HG02943 (cell line): Measurements from ENCODE around the gene WASF1.
A peak's percentile ranks its signal among the peaks of the same experiment; 100 is the strongest.
"Not testable (repeated sequence)": the region's sequence is repeated elsewhere in the genome, so short reads cannot be mapped to it uniquely, and the experiment has no call there.

ENCODE experiments used
- ATAC-seq: cut with Tn5 transposase; IDR thresholded peaks from one replicate; pipeline ENCODE4 v1.9.1; 2021; ENCODE audit warnings: mild to moderate bottlenecking, low read depth, moderate library complexity; ENCODE audit not compliant: unreplicated experiment

The WASF1 gene

GRCh38 chr6:110178626-110179405 lies 654 bp downstream of the WASF1 start:
- peak; percentile 6 for ATAC-seq

GRCh38 chr6:110173506-110174132 lies 5.9 kb downstream of the WASF1 start:
- ATAC-seq = no peak

- no peak for ATAC-seq
These were observed 9.4 kb downstream of the WASF1 start for GRCh38 chr6:110170081-110170480.

GRCh38 chr6:110158479-110158878 lies 21.0 kb downstream of the WASF1 start:
- no peak for ATAC-seq

GRCh38 chr6:110147870-110148269 lies 31.6 kb downstream of the WASF1 start:
- ATAC-seq = no peak

- no peak for ATAC-seq
These were observed 38.8 kb downstream of the WASF1 start for GRCh38 chr6:110140650-110141049.

- no peak for ATAC-seq
These were observed 40.4 kb downstream of the WASF1 start for GRCh38 chr6:110139052-110139451.

GRCh38 chr6:110137924-110138887 lies 41.3 kb downstream of the WASF1 start:
- no peak for ATAC-seq

GRCh38 chr6:110130362-110130761 lies 49.1 kb downstream of the WASF1 start:
- no peak for ATAC-seq

GRCh38 chr6:110128418-110128817 lies 51.1 kb downstream of the WASF1 start:
- ATAC-seq = no peak

GRCh38 chr6:110125361-110125760 lies 54.1 kb downstream of the WASF1 start:
- no peak for ATAC-seq

- ATAC-seq = not testable (repeated sequence)
These were observed 57.8 kb downstream of the WASF1 start for GRCh38 chr6:110121655-110122054.

GRCh38 chr6:110116258-110116657 lies 63.2 kb downstream of the WASF1 start:
- no peak for ATAC-seq

- no peak for ATAC-seq
These were observed 65.5 kb downstream of the WASF1 start for GRCh38 chr6:110114004-110114403.

- no peak for ATAC-seq
These were observed 74.2 kb downstream of the WASF1 start for GRCh38 chr6:110105296-110105695.

GRCh38 chr6:110103260-110103659 lies 76.2 kb downstream of the WASF1 start:
- no peak for ATAC-seq

GRCh38 chr6:110102411-110102810 lies 77.1 kb downstream of the WASF1 start:
- ATAC-seq = no peak

GRCh38 chr6:110101885-110102284 lies 77.6 kb downstream of the WASF1 start:
- ATAC-seq = no peak

- no peak for ATAC-seq
These were observed 80.9 kb downstream of the WASF1 start for GRCh38 chr6:110098511-110099116.

- ATAC-seq = no peak
These were observed 82.0 kb downstream of the WASF1 start for GRCh38 chr6:110097443-110097842.

GRCh38 chr6:110095935-110096334 lies 83.5 kb downstream of the WASF1 start:
- no peak for ATAC-seq
